ENCODE results near the gene MFAP3L.

MFAP3L gene

GRCh38 chr4:170035231-170035630, 9.0 kb upstream of the MFAP3L start:
- Histone ChIP-seq H3K4me1 (ENCODE audit: low read length) (no peaks in the 10 kb centered on the region), H3K36me3 (replicated peaks; ENCODE audit: low read depth, low read length) (no peaks in the 10 kb centered on the region), H3K27me3 (ENCODE audit: low read depth, low read length) (no peaks in the 10 kb centered on the region), H3K4me3 (ENCODE audit: low read length) (no peak overlapping the region), H4K20me1 (ENCODE audit: insufficient read depth, low read length) (no peaks in the 10 kb centered on the region), H3K79me2 (ENCODE audit: low read length) (no peaks in the 10 kb centered on the region), H3K4me2 (ENCODE audit: low read length) (no peak overlapping the region), H3K9me3 (ENCODE audit: insufficient read depth, low read length) (no peaks in the 10 kb centered on the region), H3K27ac (ENCODE audit: low read length) (no peak overlapping the region), H3K9ac (ENCODE audit: low read length) (no peak overlapping the region), H2AFZ (ENCODE audit: low read depth, low read length) (no peak overlapping the region)
- TF ChIP-seq EZH2phosphoT487 (IDR thresholded peaks at IDR 0.05; ENCODE audit: low read depth) (no peak), CTCF (IDR thresholded peaks at IDR 0.05; ENCODE audit: low read depth, low read length) (no peak)

GRCh38 chr4:170033999-170034398, 7.8 kb upstream of the MFAP3L start:
- H3K36me3 ChIP-seq (replicated peaks; ENCODE audit: low read depth, low read length), result no peaks in the 10 kb centered on the region
- no peaks in the 10 kb centered on the region for H4K20me1 ChIP-seq (ENCODE audit: insufficient read depth, low read length)
- H2AFZ ChIP-seq (ENCODE audit: low read depth, low read length), result no peak overlapping the region
- H3K27ac ChIP-seq (ENCODE audit: low read length), result no peak overlapping the region
- no peak overlapping the region for H3K9ac ChIP-seq (ENCODE audit: low read length)
- H3K4me3 ChIP-seq (ENCODE audit: low read length), result no peak overlapping the region
- no peaks in the 10 kb centered on the region for H3K79me2 ChIP-seq (ENCODE audit: low read length)
- H3K9me3 ChIP-seq (ENCODE audit: insufficient read depth, low read length), result no peaks in the 10 kb centered on the region
- TF ChIP-seq EZH2phosphoT487 (IDR thresholded peaks at IDR 0.05; ENCODE audit: low read depth) (no peak), CTCF (IDR thresholded peaks at IDR 0.05; ENCODE audit: low read depth, low read length) (no peak)
- no peak overlapping the region for H3K4me2 ChIP-seq (ENCODE audit: low read length)
- no peaks in the 10 kb centered on the region for H3K4me1 ChIP-seq (ENCODE audit: low read length)
- H3K27me3 ChIP-seq (ENCODE audit: low read depth, low read length), result no peaks in the 10 kb centered on the region

GRCh38 chr4:170030121-170030520, 3.9 kb upstream of the MFAP3L start:
- no peak overlapping the region for H3K4me2 ChIP-seq (ENCODE audit: low read length)
- H3K27me3 ChIP-seq (ENCODE audit: low read depth, low read length), result no peaks in the 10 kb centered on the region
- no peak overlapping the region for H3K4me3 ChIP-seq (ENCODE audit: low read length)
- no peak overlapping the region for H3K9ac ChIP-seq (ENCODE audit: low read length)
- H3K36me3 ChIP-seq (replicated peaks; ENCODE audit: low read depth, low read length), result no peaks in the 10 kb centered on the region
- TF ChIP-seq CTCF (IDR thresholded peaks at IDR 0.05; ENCODE audit: low read depth, low read length), result no peak
- no peak overlapping the region for H3K27ac ChIP-seq (ENCODE audit: low read length)
- no peaks in the 10 kb centered on the region for H3K4me1 ChIP-seq (ENCODE audit: low read length)
- no peaks in the 10 kb centered on the region for H4K20me1 ChIP-seq (ENCODE audit: insufficient read depth, low read length)
- no peaks in the 10 kb centered on the region for H3K79me2 ChIP-seq (ENCODE audit: low read length)
- no peak overlapping the region for H2AFZ ChIP-seq (ENCODE audit: low read depth, low read length)
- no peaks in the 10 kb centered on the region for H3K9me3 ChIP-seq (ENCODE audit: insufficient read depth, low read length)

- Histone ChIP-seq H2AFZ (ENCODE audit: low read depth, low read length) (no peak overlapping the region), H3K9ac (ENCODE audit: low read length) (no peak overlapping the region), H3K9me3 (ENCODE audit: insufficient read depth, low read length) (no peaks in the 10 kb centered on the region), H3K4me2 (ENCODE audit: low read length) (no peak overlapping the region), H3K79me2 (ENCODE audit: low read length) (no peaks in the 10 kb centered on the region), H3K4me3 (ENCODE audit: low read length) (no peak overlapping the region), H3K27me3 (ENCODE audit: low read depth, low read length) (no peaks in the 10 kb centered on the region), H3K4me1 (ENCODE audit: low read length) (no peaks in the 10 kb centered on the region), H3K36me3 (replicated peaks; ENCODE audit: low read depth, low read length) (no peaks in the 10 kb centered on the region), H4K20me1 (ENCODE audit: insufficient read depth, low read length) (no peaks in the 10 kb centered on the region), H3K27ac (ENCODE audit: low read length) (no peak overlapping the region)
- no peak for TF ChIP-seq EZH2phosphoT487 (IDR thresholded peaks at IDR 0.05; ENCODE audit: low read depth)
- no peak for TF ChIP-seq CTCF (IDR thresholded peaks at IDR 0.05; ENCODE audit: low read depth, low read length)
Observed at GRCh38 chr4:170027181-170027829, 1.1 kb upstream of the MFAP3L start.
